Ishikawa (cell line): Measurements from ENCODE around the gene AP3D1.
A peak's percentile ranks its signal among the peaks of the same experiment; 100 is the strongest.

ENCODE experiments used
- CEBPB ChIP-seq: IDR thresholded peaks from 2 replicates; pipeline ENCODE4 v1.6.1; 2012
- CREB1 ChIP-seq: IDR thresholded peaks from 2 replicates; pipeline ENCODE4 v1.6.1; 2012; ENCODE audit warnings: low read depth
- EGR1 ChIP-seq: IDR thresholded peaks from 2 replicates; pipeline ENCODE4 v1.6.1; 2012
- EP300 ChIP-seq: IDR thresholded peaks from 2 replicates; pipeline ENCODE4 v1.6.1; 2012; ENCODE audit warnings: borderline replicate concordance
- FOXM1 ChIP-seq: IDR thresholded peaks from 2 replicates; pipeline ENCODE4 v1.6.1; 2012; ENCODE audit warnings: low read depth, borderline replicate concordance
- RAD21 ChIP-seq: IDR thresholded peaks from 2 replicates; pipeline ENCODE4 v1.6.1; 2012; ENCODE audit warnings: low read depth
- TAF1 ChIP-seq: IDR thresholded peaks from 2 replicates; pipeline ENCODE4 v1.6.1; 2012; ENCODE audit warnings: low read depth, mild to moderate bottlenecking
- TCF12 ChIP-seq: IDR thresholded peaks from 2 replicates; pipeline ENCODE4 v1.6.1; 2012; ENCODE audit warnings: low read depth
- ZBTB7A ChIP-seq: IDR thresholded peaks from 2 replicates; pipeline ENCODE4 v1.6.1; 2012; ENCODE audit warnings: low read depth
- TF ChIP-seq, protein P1 (sequence below): IDR thresholded peaks from 2 replicates; pipeline ENCODE4 v1.6.1; 2012; ENCODE audit warnings: low read depth, mild to moderate bottlenecking
- TF ChIP-seq, protein P2 (sequence below): IDR thresholded peaks from 2 replicates; pipeline ENCODE4 v1.6.1; 2012
- TF ChIP-seq, protein P3 (sequence below): IDR thresholded peaks from 2 replicates; pipeline ENCODE4 v1.6.1; 2012

DNA sequence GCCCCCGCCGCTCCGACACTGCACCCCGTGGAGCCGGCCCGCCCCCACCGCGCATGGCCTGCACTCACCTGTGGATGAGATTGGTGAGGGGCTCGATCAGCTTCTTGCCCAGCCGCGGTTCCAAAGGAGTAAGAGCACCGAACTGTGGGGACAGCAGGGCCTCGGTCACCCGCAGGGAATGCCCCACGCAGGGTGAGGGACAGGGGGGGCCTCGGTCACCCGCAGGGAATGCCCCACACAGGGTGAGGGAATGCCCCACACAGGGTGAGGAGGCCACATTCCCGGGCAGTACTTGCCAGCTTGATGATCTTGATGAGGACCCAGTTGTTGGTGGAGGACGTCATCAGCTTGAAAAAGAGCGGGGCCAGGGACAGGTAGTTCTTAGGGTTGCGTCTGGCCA, 22.3 kb downstream of the AP3D1 start:
- no peak for TF ChIP-seq TAF1
- TF ChIP-seq EP300, result no peak; the same call in 1 of the 2 replicates
- TF ChIP-seq CREB1, result no peak
- TF ChIP-seq EGR1, result peak; percentile 65; the same call in 1 of the 2 replicates
- no peak for TF ChIP-seq FOXM1
- TF ChIP-seq, protein P1, sequence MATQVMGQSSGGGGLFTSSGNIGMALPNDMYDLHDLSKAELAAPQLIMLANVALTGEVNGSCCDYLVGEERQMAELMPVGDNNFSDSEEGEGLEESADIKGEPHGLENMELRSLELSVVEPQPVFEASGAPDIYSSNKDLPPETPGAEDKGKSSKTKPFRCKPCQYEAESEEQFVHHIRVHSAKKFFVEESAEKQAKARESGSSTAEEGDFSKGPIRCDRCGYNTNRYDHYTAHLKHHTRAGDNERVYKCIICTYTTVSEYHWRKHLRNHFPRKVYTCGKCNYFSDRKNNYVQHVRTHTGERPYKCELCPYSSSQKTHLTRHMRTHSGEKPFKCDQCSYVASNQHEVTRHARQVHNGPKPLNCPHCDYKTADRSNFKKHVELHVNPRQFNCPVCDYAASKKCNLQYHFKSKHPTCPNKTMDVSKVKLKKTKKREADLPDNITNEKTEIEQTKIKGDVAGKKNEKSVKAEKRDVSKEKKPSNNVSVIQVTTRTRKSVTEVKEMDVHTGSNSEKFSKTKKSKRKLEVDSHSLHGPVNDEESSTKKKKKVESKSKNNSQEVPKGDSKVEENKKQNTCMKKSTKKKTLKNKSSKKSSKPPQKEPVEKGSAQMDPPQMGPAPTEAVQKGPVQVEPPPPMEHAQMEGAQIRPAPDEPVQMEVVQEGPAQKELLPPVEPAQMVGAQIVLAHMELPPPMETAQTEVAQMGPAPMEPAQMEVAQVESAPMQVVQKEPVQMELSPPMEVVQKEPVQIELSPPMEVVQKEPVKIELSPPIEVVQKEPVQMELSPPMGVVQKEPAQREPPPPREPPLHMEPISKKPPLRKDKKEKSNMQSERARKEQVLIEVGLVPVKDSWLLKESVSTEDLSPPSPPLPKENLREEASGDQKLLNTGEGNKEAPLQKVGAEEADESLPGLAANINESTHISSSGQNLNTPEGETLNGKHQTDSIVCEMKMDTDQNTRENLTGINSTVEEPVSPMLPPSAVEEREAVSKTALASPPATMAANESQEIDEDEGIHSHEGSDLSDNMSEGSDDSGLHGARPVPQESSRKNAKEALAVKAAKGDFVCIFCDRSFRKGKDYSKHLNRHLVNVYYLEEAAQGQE, result no peak
- TF ChIP-seq, protein P2, sequence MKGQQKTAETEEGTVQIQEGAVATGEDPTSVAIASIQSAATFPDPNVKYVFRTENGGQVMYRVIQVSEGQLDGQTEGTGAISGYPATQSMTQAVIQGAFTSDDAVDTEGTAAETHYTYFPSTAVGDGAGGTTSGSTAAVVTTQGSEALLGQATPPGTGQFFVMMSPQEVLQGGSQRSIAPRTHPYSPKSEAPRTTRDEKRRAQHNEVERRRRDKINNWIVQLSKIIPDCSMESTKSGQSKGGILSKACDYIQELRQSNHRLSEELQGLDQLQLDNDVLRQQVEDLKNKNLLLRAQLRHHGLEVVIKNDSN, result no peak
- TF ChIP-seq CEBPB, result no peak
- TF ChIP-seq, protein P3, sequence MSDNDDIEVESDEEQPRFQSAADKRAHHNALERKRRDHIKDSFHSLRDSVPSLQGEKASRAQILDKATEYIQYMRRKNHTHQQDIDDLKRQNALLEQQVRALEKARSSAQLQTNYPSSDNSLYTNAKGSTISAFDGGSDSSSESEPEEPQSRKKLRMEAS, result no peak; the same call in 1 of the 2 replicates
- peak; percentile 51; the same call in 1 of the 2 replicates for TF ChIP-seq TCF12
- no peak for TF ChIP-seq RAD21
- TF ChIP-seq ZBTB7A, result peak; percentile 61
